ENCODE results near the gene SPIRE2.
A peak's percentile ranks its signal among the peaks of the same experiment; 100 is the strongest.

The SPIRE2 gene

DNA sequence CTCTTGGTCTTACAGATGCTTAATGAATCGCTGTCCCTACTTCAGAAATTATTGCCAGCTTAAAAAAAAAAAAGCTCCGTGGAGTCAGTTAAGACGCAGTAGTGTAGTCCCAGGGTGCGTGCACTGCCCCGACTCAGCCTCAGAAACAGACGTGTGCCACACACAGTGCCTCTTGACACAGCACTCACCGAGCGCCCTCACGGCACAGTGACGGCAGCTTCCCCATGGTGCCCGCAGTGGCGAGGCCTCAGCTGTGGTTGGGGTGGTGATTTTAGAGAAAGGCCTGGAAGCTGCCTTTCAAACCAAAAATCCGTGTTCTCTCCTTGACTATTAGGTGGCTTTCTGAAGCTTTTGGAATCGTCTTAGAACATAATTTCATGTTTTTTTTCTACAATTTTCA lies 59.0 kb downstream of the SPIRE2 start:
- H3K4me1 Mint-ChIP-seq (ENCODE audit: low read depth), result peaks cover 11% of the 10 kb centered on the region
- no peak overlapping the region for H3K4me3 Mint-ChIP-seq
- no peak overlapping the region for H3K27ac Mint-ChIP-seq
- peaks cover 52% of the 10 kb centered on the region for H3K36me3 Mint-ChIP-seq (ENCODE audit: low read depth)
- H3K27me3 Mint-ChIP-seq, result no peaks in the 10 kb centered on the region
- H3K9me3 Mint-ChIP-seq, result no peaks in the 10 kb centered on the region

DNA sequence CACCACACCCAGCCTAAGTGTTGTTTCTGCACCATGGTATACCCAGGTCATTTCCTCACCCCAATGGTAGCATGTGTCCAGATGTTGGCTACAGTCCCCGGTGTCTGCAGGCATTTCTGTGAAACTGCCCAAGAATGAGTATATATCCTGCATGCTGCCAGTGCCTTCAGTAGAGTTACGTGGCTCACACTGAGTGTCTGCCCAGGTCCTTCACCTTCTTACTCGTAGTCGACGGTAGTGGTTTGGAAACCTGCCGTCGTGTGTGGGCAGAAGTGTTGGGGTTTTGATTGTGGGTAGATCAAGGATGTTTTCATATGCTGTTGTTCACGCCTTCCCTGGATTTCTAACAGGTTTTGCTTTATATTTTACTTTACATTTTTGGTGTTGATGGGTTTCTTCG lies 61.9 kb downstream of the SPIRE2 start:
- H3K36me3 Mint-ChIP-seq (ENCODE audit: low read depth), result peaks cover 36% of the 10 kb centered on the region
- no peaks in the 10 kb centered on the region for H3K9me3 Mint-ChIP-seq
- H3K27me3 Mint-ChIP-seq, result no peaks in the 10 kb centered on the region
- H3K4me3 Mint-ChIP-seq, result no peak overlapping the region
- H3K4me1 Mint-ChIP-seq (ENCODE audit: low read depth), result peaks cover 11% of the 10 kb centered on the region
- H3K27ac Mint-ChIP-seq, result no peak overlapping the region

DNA sequence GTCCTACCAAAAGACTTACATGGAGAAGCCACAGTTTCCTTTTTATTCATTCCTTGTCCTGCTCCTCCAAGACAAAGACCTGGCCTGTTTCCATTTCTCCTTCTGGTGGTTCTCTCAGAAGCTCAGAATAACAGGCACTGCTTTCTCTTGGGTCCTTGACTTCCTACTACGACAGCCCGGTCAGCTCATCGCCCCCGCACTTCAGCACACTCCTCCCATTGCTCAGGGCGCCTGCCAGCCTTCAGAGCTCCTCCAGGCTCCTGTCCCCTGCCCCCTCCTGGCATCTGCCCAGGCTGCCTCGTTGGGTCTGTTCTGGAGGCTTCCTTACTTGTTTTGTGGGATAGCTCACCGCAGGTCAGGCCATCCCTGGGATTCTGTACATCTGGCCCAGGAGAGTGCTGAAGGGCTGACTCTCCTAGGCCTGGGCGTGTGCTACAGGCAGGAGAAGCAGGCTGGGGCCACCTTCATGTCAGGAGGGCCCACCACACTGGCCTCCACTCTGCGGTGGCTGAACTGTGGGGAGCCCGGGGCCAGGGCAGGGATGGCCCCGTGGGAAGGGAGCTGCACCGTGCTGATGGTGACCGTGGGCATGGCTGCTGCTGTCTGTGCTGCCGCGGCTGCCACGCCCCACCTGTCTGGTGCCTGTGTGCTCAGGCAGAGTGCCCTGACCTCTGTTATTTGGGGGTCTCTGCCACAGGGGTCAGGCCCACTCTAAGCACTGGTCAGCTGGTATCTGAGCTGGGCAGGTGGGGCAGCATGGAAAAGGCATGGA lies 62.8 kb downstream of the SPIRE2 start:
- Mint-ChIP-seq H3K36me3 (ENCODE audit: low read depth) (peaks cover 35% of the 10 kb centered on the region), H3K4me3 (no peak overlapping the region), H3K27me3 (no peaks in the 10 kb centered on the region), H3K27ac (no peak overlapping the region), H3K4me1 (ENCODE audit: low read depth) (peaks cover 11% of the 10 kb centered on the region), H3K9me3 (no peaks in the 10 kb centered on the region)

DNA sequence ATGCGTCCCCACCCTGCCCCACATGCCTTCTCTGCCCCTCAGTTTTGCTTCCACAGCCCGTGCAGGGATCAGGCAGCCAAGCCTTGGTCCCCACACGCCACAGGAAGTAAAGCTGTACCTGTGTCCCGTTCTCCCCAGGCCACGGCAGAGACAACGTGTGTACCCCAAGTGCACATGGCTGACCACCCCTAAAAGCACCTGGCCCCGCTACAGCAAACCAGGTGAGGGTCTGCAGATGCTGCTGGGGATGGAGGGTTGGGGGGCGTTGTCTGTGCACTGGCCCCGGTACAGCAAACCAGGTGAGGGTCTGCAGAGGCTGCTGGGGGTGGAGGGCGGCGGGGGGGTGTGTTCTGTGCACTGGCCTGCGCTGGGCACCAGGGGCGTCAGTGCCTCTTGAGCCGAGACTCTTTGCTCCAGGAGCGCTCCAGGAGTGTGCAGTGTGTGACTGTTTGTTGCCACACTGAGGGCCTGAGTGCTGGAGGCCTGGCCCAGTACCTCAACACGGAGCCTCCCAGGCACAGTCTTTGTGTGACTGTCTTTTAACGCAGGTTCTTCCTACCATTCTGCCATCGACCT lies 63.9 kb downstream of the SPIRE2 start:
- H3K27me3 Mint-ChIP-seq, result no peaks in the 10 kb centered on the region
- peaks cover 11% of the 10 kb centered on the region for H3K4me1 Mint-ChIP-seq (ENCODE audit: low read depth)
- H3K27ac Mint-ChIP-seq, result no peak overlapping the region

DNA sequence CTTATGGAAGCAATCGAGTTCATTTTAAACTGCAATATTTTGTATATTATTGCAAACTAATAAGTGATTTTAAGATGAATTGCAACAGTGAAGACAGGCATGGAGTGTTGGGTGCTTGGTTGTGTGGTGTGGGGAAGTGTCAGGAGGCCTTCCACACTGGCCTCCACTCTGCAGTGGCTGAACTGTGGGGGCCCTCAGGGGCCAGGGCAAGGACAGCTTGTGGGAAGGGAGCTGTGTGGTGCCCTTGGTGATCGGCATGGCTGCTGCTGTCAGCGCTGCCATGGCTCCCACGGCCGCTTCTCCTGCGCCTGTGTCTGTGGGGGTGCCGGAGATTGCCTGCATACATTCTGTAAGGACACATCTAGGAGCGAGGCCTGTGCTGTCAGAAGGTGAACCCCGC lies 64.4 kb downstream of the SPIRE2 start:
- no peak overlapping the region for H3K4me3 Mint-ChIP-seq
- no peaks in the 10 kb centered on the region for H3K9me3 Mint-ChIP-seq
- peaks cover 11% of the 10 kb centered on the region for H3K4me1 Mint-ChIP-seq (ENCODE audit: low read depth)

More for the DNA sequence above, 63.9 kb downstream of the SPIRE2 start:
- Mint-ChIP-seq H3K4me3 (no peak overlapping the region), H3K36me3 (ENCODE audit: low read depth) (peaks cover 36% of the 10 kb centered on the region), H3K9me3 (no peaks in the 10 kb centered on the region)

DNA sequence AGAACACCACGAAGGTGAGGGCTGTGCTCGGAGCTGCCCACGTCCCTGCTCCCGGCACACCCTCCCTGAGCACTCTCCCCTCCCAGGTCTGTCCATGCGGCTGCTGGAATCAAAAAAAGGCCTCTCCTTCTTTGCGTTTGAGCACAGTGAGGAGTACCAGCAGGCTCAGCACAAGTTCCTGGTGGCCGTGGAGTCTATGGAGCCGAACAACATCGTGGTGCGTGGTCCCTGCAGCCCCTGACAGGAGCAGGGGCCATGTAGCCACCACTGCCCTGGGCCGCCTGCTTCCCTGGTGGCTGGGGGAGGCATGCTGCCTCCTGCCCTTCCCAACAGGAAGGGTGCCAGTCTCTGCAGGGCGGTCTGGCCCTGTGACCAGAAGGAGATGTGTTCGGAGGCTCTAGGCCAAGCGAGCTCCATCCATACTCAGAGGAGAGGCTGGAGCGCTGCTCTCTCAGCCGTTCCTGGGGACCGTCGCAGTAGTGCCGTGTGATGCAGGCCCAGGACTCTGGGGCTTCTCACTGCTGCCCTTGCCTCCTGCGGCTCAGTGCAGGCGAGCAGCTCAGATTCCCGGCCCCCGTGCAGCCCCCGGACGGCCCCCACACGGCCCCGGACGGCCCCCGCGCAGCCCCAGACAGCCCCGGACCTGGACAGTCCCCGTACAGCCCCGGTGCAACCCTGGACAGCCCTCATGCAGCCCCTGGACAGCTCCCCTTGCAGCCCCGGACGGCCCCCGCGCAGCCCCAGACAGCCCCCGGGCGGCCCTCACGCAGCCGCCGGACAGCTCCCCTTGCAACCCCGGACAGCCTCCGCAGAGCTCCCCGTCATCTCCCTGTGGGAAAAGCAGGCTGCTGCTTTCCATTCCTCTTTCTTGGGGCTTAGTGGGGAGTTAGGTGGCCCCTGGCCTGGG lies 65.6 kb downstream of the SPIRE2 start:
- no peak overlapping the region for H3K27ac Mint-ChIP-seq
- H3K4me3 Mint-ChIP-seq, result no peak overlapping the region
- H3K4me1 Mint-ChIP-seq (ENCODE audit: low read depth), result peaks cover 11% of the 10 kb centered on the region
- peaks cover 43% of the 10 kb centered on the region for H3K36me3 Mint-ChIP-seq (ENCODE audit: low read depth)
- H3K27me3 Mint-ChIP-seq, result no peaks in the 10 kb centered on the region
- no peaks in the 10 kb centered on the region for H3K9me3 Mint-ChIP-seq

More for the DNA sequence above, 64.4 kb downstream of the SPIRE2 start:
- Mint-ChIP-seq H3K27ac (no peak overlapping the region), H3K27me3 (no peaks in the 10 kb centered on the region), H3K36me3 (ENCODE audit: low read depth) (peaks cover 36% of the 10 kb centered on the region)

DNA sequence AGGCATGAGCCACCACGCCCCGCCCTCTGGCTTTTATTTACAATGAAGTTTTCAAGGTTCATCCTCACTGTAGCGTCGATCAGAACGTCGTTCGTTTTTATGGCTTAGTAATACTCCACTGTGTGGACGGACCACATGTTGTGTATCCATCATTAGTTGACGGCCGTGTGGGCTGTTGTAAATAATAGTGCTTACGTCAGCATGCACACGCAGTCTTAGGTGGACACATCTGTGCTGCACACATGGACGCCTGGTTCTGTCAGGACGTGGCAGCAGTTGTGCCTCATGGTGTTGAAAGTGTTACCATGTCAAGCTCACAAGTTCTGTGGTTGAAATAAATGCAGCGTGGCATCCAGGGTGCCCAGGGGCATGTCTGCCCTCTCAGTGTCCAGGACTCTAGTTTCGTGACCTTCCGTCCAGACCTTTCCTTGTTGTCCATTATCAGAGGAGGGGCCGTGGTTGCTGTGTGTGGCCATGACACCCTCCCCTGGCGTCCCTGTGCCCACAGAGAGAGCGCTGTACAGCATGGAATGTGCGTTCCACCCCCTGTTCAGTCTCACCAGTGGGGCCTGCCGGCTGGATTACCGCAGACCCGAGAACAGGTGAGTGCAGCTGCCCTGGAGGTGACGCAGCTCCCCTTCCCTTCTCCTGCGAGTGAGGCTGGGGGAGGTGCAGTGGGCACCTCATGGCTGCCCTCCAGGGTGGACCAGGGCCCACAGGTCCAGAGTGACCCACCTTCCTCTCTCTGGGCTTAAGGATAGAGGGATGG lies 67.4 kb downstream of the SPIRE2 start:
- Mint-ChIP-seq H3K27me3 (no peaks in the 10 kb centered on the region), H3K9me3 (no peaks in the 10 kb centered on the region), H3K27ac (no peak overlapping the region), H3K4me1 (ENCODE audit: low read depth) (peaks cover 11% of the 10 kb centered on the region), H3K36me3 (ENCODE audit: low read depth) (peaks cover 53% of the 10 kb centered on the region), H3K4me3 (no peak overlapping the region)

DNA sequence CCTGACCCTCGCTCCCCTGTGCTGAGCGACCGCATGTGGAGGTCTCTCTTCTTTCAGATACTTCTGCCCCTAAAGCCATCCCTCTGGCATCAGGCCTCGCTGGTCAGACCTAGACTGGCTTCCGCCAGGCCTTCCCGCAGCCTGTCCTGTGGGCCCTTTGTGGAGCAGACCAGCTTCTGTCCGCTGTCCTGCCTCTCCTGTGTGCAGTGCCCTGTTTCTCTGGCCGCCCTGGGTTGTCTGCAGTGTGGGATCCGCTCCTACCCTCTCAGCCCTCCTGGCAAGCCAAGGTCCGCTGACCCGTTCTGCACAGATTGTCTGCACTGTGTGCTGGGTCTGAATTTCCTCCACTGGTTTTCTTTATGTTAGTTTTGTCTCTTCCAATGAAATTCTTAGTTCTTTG lies 68.9 kb downstream of the SPIRE2 start:
- Mint-ChIP-seq H3K4me3 (no peak overlapping the region), H3K27ac (no peak overlapping the region), H3K36me3 (ENCODE audit: low read depth) (peaks cover 44% of the 10 kb centered on the region), H3K27me3 (no peaks in the 10 kb centered on the region), H3K4me1 (ENCODE audit: low read depth) (peaks cover 13% of the 10 kb centered on the region), H3K9me3 (no peaks in the 10 kb centered on the region)

DNA sequence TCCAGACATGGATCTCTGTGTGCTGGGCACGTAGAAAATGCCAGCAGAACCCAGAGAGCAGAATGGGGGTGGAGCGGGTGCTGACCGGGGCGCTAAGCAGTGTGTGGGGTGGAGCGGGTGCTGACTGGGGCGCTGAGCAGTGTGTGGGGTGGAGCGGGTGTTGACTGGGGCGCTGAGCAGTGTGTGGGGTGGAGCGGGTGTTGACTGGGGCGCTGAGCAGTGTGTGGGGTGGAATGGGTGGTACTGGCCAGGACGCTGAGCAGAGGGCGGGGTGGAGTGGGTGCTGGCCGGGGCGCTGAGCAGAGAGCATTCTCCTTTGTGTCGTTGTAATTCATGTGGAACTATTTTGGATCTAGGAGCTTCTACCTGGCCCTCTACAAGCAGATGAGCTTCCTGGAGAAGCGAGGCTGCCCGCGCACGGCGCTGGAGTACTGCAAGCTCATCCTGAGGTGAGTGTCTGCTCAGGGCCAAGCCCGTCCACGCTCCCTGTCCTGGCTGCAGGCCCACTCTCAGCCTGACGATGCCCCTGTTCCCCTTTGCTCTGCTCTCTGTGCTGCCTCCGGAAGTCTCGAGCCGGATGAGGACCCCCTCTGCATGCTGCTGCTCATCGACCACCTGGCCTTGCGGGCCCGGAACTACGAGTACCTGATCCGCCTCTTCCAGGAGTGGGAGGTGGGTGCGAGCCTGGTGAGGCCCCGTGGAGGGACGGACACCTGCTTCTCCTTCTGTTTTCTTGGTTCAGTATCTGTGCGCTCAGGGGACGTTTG lies 70.1 kb downstream of the SPIRE2 start:
- Mint-ChIP-seq H3K4me1 (ENCODE audit: low read depth) (peaks cover 13% of the 10 kb centered on the region), H3K27ac (no peak overlapping the region), H3K4me3 (no peak overlapping the region), H3K27me3 (no peaks in the 10 kb centered on the region), H3K9me3 (no peaks in the 10 kb centered on the region), H3K36me3 (ENCODE audit: low read depth) (peaks cover 40% of the 10 kb centered on the region)

DNA sequence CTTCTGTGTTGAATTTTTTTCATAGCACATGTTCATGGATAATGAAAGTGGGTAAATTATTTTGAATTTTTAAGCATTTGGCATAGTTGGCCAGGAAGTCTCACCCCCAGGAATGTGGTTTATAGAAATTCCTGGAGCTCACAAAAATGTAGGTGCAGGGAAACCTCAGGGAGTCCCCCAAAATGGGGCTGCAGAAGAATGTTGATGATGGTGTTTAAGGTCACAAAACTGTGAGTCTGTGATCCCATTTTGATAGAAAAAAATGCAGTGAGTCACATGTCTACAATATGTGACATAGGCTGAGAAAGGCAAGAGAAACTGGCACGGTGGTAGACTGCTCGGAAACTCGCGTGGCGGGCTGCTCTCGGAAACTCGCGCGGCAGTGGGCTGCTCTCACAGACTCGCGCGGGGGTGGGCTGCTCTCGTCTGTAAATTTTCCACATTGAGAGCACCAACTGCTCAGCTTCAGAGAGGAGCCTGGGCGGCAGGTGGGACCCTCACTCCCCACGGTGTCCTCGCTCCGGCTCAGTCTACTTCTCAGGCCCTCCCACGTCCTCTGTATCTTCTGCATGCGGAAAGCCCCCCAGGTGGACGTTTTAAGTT lies 71.7 kb downstream of the SPIRE2 start:
- peak overlapping the region; percentile 40 for H3K27ac Mint-ChIP-seq

DNA sequence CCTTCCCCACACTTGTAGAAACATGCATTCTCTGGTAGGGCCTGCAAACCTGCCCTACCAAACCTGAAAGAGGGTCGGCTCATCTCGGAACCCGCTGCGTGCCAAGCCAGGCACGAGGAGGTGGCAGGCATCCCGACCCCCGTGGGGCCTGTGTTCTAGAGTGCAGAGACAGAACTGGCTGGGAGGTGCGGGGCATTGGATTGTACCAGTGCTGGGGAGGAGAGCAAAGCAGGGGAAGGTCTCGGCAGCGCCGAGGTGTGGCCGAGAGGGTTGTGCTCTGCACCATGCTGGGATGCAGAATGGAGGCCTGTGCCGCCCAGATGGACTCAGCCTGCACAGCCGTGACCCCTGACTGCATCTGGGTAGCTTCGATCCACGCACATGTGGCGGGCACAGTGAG lies 72.6 kb downstream of the SPIRE2 start:
- no peaks in the 10 kb centered on the region for H3K9me3 Mint-ChIP-seq
- no peaks in the 10 kb centered on the region for H3K27me3 Mint-ChIP-seq
- H3K36me3 Mint-ChIP-seq (ENCODE audit: low read depth), result peaks cover 37% of the 10 kb centered on the region
- H3K4me1 Mint-ChIP-seq (ENCODE audit: low read depth), result peaks cover 13% of the 10 kb centered on the region
- H3K4me3 Mint-ChIP-seq, result no peak overlapping the region
- H3K27ac Mint-ChIP-seq, result no peak overlapping the region

More for the DNA sequence above, 71.7 kb downstream of the SPIRE2 start:
- Mint-ChIP-seq H3K4me1 (ENCODE audit: low read depth) (peaks cover 13% of the 10 kb centered on the region), H3K36me3 (ENCODE audit: low read depth) (peaks cover 40% of the 10 kb centered on the region), H3K4me3 (no peak overlapping the region), H3K27me3 (no peaks in the 10 kb centered on the region), H3K9me3 (no peaks in the 10 kb centered on the region)

DNA sequence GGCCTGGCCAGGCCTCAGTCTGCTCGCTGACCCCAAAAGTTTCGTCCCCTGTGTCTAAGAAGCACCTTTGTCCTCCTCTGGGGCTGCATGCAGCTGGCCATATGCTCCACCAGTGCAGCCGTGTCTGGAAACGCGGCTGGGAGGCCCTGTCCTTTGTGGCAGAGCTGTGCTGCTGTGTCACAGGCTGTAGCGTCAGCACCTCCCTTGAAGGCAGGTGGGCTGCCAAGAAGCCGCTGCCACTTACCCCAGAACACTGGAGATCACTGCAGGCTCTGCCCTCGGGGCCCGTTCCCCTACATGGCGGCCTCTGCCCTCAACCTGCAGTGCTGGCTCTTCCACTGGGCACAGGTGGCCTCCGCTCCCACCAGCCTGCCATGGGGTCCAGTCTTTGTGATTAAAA lies 74.7 kb downstream of the SPIRE2 start:
- Mint-ChIP-seq H3K36me3 (ENCODE audit: low read depth) (peaks cover 36% of the 10 kb centered on the region), H3K27me3 (no peaks in the 10 kb centered on the region), H3K9me3 (no peaks in the 10 kb centered on the region), H3K27ac (no peak overlapping the region), H3K4me3 (no peak overlapping the region), H3K4me1 (ENCODE audit: low read depth) (peaks cover 13% of the 10 kb centered on the region)

DNA sequence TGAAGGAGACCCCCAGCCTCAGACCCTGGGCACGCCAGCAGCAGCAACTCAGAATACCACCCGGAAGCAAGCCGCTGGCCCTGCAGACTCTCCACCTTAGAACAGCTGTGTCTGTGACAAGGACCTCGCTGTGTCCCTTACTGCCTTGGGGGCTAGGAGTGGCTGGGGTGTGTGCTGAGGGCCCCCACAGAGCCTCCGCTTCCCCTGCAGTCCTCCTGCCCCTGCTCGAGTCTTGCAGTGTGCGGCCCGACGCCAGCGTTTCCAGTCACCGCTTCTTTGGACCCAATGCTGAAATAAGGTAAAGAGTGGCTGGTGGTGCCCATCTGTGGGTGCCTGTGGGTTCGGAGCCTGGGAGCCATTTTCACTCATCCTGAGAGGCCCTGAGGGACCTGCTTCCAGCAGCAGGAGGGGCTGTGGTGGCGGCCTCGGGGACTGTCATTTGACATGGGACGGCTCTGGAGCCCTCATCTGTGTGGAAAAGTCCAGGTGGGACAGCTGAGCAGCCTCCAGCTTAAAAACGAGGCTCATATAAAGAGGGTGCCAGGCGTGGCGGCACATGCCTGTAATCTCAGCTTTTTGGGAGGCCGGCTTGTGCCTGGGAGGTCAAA lies 75.7 kb downstream of the SPIRE2 start:
- H3K9me3 Mint-ChIP-seq, result no peaks in the 10 kb centered on the region
- no peaks in the 10 kb centered on the region for H3K27me3 Mint-ChIP-seq
- H3K36me3 Mint-ChIP-seq (ENCODE audit: low read depth), result peaks cover 32% of the 10 kb centered on the region
- peaks cover 13% of the 10 kb centered on the region for H3K4me1 Mint-ChIP-seq (ENCODE audit: low read depth)
- H3K4me3 Mint-ChIP-seq, result no peak overlapping the region
- no peak overlapping the region for H3K27ac Mint-ChIP-seq
